Esophagus muscularis mucosa (tissue), 4 donors: ENCODE measurements around the gene SSR3.

Source experiments
- EP300 ChIP-seq: sonication (generic); formaldehyde crosslinking; IDR thresholded peaks from one replicate; pipeline ENCODE4 v1.6.1; 2017; ENCODE audit warnings: antibody characterized with exemption
- POLR2AphosphoS5 ChIP-seq, 2 donors: sonication (generic); formaldehyde crosslinking; IDR thresholded peaks; one replicate each; pipeline ENCODE4 v1.6.1; 2017; ENCODE audit warnings: antibody characterized with exemption in 2 of 2
- TF ChIP-seq, protein P1 (sequence below), 3 experiments: fragments of 200-600 bp in 2 of 3; fragments of 450-650 bp in 1 of 3; sonication (generic) in 2 of 3; IDR thresholded peaks; one replicate each; pipeline ENCODE4 v1.5.1; 2017 to 2019; ENCODE audit warnings: antibody characterized with exemption in 3 of 3, mild to moderate bottlenecking in 2 of 3, moderate library complexity in 1 of 3

DNA sequence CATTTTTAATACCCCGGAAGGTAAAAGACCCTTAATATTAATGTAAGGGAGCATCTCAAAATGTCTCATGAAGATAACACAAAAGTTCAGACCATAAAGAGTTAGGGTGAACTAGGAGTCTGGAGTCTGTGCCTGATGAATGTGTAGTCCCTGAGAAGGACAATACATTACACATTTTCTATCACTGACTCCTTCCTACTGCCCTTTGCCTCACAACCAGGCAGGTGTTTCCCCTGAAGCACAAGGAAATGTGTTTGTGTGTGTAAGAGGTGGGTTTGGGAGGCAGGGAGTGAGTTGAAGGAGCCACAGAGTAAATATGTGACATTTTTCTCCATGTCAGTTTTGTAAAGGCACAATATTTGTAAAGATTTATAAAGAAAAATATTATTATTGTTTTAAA lies 59.1 kb downstream of the SSR3 start:
- no peak for TF ChIP-seq EP300
- no peak for TF ChIP-seq POLR2AphosphoS5 (IDR thresholded peaks at IDR 0.05)
- TF ChIP-seq, protein P1, sequence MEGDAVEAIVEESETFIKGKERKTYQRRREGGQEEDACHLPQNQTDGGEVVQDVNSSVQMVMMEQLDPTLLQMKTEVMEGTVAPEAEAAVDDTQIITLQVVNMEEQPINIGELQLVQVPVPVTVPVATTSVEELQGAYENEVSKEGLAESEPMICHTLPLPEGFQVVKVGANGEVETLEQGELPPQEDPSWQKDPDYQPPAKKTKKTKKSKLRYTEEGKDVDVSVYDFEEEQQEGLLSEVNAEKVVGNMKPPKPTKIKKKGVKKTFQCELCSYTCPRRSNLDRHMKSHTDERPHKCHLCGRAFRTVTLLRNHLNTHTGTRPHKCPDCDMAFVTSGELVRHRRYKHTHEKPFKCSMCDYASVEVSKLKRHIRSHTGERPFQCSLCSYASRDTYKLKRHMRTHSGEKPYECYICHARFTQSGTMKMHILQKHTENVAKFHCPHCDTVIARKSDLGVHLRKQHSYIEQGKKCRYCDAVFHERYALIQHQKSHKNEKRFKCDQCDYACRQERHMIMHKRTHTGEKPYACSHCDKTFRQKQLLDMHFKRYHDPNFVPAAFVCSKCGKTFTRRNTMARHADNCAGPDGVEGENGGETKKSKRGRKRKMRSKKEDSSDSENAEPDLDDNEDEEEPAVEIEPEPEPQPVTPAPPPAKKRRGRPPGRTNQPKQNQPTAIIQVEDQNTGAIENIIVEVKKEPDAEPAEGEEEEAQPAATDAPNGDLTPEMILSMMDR (IDR thresholded peaks at IDR 0.05), result no peak
